A204.1 (cell line): Measurements from ENCODE around the gene CSNK2A1.
"Not testable (repeated sequence)": the region's sequence is repeated elsewhere in the genome, so short reads cannot be mapped to it uniquely, and the experiment has no call there.

Source experiments
- FAIRE-seq: peaks from 2 replicates; lab custom pipeline; 2012; peaks lifted over from hg19 to GRCh38; lab: Jason Lieb, UNC

CSNK2A1 gene

DNA sequence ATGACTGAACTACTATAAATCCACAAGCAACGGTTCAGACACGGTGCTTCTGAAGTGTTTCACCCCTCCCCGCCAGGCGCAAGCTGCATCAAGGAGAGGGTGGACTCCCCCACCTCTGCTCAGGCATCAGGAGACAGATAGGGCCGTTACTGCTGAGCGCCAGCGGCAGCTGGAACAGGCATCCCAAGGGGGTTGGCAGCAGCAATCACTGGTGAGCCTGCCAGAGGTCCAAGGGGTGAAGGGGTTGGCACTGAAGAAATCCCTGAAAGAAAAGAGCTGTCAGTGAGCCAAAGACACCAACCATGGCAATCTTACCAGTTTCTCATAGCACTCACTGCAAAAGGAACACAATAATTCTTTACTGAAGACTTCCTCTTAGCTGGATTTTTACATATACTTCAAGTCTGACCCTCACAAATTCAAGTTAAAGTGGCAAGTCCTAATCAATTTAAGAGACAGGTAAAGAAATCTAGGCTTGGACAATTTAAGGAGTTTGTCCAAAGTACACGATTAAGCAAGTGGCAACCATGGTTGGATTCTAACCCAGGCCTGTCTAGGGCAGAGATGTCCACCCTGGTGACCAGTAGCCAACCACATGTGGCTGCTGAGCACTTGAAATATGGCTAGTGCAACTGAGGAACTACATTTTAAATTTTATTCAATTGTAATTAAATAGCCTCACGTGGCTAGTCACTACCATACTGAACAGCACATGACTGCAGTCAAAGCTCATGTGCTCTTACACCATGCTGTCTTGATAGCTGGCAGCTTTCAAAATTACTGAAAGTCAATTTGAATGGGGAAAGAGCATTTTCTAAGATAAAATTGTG, 59.6 kb downstream of the CSNK2A1 start:
- no peak for FAIRE-seq

DNA sequence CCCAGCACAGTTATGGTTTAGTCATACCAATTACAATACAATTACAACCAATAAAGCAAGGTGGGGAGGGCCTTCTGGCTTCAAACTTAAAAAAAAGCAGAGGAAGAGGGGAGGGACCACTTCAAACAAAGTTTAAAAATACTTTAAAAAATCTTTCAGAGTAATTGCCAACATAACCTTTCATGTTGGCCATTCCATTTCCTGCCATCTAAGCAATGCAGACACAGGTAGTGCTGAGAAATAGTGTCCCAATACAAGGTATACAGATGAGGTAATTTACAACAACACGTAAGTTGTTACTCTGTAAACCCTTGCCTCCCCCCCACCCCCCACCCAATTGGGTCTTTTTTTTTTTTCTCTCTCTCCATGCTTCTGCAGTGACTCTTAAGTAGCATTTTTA, 62.4 kb downstream of the CSNK2A1 start:
- no peak for FAIRE-seq

DNA sequence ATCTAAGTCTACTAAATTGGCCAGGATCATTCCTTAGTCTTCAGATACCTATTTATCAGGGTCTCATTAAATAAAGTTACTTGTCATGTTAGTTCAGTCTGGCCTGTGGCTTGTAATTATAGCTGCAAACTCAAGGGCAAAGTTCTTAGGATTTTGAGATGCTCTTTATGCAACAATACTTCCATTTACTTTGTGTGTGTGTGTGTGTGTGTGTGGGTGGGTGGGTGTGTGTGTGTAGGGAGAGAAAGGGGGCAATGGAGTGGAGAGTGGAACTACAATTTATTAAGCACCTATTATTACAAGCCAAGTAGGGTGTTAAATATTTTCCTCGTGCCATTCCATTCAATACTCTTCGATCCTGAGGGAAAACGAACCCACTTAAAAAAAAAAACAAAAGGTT, 63.5 kb downstream of the CSNK2A1 start:
- FAIRE-seq = no peak

GRCh38 chr20:479487-479886, 64.1 kb downstream of the CSNK2A1 start:
- no peak for FAIRE-seq

GRCh38 chr20:478949-479429, 64.6 kb downstream of the CSNK2A1 start:
- FAIRE-seq = peak; percentile 94

- FAIRE-seq = no peak
These were observed 65.3 kb downstream of the CSNK2A1 start for GRCh38 chr20:478010-478948.

- FAIRE-seq = not testable (repeated sequence)
These were observed 66.9 kb downstream of the CSNK2A1 start for GRCh38 chr20:476561-477249.

- no peak for FAIRE-seq
These were observed 67.9 kb downstream of the CSNK2A1 start for GRCh38 chr20:475463-476357.

GRCh38 chr20:474581-474980, 69.0 kb downstream of the CSNK2A1 start:
- no peak for FAIRE-seq

GRCh38 chr20:472889-473292, 70.7 kb downstream of the CSNK2A1 start:
- FAIRE-seq = no peak

DNA sequence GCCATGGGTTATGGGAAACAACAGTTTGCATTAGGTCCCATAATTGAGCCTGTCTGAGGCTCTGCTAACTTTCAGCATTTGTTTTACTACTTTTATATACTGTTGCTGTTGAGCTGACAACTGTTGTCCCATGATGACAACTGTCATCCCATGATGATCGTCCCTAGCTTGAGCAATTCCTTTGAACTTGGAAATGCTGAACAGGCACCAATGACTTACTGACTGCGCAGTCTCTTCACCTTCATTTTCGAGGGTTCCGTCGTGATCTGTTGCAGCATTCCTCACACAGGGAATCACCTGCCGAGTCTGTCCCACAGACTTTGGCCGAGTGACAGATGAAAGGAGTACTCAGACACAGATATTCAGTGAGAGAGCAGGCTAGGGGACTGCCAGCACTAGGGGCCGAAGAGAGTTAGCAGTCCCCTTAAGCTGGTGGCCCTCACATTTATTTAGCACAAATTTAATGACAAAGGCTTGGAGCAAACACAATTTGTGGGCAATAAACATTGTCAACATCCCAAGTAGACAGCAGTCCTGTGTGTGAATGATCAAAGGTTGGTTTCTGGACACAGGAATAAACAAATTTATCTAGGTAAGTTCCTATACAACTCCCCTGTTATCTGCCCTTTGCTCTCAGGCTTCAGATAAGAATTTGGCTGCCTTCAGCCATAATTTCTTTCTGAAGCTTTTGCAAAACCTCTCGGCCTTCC, 71.3 kb downstream of the CSNK2A1 start:
- no peak for FAIRE-seq

DNA sequence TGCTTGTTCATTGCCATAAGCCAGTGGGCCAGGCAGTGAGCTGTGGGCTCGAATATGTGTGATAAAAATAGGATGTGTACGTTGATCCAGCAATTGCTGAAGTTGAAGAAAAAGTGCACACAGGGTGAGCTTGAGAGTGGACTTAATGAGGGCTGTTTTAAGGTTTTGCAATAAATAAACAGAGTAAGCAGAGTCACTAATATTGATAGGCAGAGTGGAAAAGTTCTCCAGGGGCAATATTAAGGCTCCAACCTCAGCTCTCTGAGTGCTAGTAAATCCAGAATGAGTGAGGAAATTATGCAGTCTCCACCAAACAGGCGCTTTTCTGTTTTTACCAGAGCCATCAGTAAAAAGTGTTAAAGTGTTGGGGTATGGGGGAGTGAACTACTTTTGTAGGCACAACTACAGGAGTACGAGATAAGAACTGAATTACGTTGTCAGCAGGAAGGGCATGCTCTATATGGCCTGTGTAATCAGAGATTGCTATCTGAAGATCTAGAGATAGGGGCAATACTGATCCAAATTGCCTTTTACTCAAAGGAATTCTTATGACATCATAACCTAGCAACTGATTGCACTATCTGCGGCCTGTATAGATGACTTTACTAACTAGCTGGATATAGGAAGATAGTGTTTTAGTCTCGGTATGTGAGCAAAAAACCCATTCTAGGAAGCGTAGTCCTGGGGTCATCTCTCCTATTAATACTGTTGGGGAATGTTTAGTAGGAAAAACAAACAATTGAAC, 73.7 kb downstream of the CSNK2A1 start:
- no peak for FAIRE-seq

GRCh38 chr20:467755-468154, 75.8 kb downstream of the CSNK2A1 start:
- no peak for FAIRE-seq

DNA sequence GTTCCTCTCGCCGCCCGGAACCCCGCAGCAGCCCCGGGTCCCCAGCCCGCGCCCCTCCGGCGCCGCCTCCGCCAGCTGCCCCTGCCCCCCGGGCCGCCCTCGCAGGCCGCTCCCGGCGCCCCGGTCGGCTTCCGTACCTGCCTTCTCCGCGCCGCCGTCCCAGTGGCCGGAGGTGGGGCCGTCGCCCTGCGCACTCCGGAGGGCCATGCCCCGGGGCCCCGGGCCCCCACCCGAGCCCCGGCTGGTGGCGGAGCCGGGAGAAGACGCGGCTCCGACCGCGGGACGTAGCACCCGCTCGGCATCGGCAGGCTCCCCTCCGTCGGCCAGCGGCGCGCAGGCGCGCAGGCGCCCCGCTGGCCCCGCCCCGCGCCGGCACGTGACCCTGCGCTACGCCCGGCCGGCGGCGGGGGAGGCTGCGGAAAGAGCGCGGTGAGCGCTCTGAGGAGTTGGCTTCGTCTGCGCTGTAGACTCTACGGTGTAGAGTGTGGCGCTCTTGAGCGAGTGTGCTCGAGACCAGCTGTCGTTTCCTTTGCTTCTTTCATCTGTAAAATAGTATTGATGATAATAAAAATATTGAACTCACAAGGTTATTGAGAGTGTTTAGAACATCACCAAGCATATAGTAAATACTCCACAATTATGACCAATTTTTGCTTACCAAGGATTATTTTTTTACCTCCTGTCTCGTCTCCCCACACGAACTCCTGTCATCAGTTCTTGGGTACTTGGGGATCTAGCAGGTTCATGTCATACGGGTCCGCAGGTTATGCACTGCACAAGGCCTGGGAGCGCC, 81.2 kb downstream of the CSNK2A1 start, which contains the start of gene TBC1D20:
Gene TBC1D20 (minus strand): TSS at position 335 of the 793 bp plus-strand sequence. CDS start 128 bp downstream, at position 207.
- no peak for FAIRE-seq

GRCh38 chr20:461254-462198, 82.1 kb downstream of the CSNK2A1 start:
- FAIRE-seq = no peak

- FAIRE-seq = no peak
These were observed 82.9 kb downstream of the CSNK2A1 start for GRCh38 chr20:460707-461106.

DNA sequence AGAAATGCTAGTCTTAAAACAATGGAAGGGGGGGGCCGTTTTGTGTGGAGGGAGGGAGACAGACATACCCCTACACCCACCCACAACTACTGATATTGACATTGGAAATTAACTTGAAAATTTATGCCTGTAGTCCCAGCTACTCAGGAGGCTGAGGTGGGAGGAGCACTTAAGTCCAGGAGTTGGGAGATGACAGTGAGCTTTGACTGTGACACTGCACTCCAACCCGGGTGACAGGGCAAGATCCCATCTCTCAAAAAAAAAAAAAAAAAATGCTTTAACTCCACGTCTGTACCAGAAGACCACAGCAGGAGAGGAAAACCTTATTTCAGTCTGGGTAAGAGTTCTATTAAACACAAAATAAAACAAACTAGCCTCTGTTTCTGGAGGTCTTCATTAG, 83.4 kb downstream of the CSNK2A1 start:
- FAIRE-seq = no peak

DNA sequence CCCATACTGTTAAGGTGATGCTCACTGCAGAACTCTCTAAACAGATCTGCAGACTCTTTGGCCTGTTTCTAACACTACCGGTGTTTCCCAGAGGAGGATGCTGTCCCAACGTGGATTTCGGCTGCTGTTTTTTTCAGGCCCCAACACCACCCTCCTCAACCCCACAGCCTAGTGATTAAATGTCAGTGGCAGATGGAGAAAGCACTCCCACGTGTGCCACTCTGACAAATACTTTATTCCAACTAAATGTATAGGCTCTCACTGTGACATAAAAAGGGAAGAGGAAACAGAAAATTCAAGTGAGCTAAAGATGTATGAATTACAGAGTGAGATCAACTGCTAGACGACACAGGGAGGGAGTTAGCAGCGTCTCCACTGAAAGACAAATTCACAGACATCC, 84.8 kb downstream of the CSNK2A1 start:
- FAIRE-seq = no peak
